Keratinocyte (primary cell): ENCODE data around the gene SLC9A8. TPM values are rescaled to one million over a fixed set of nuclear protein-coding genes. Genes with fewer than 3 reads are reported as not detected.
"Not testable (repeated sequence)": the region's sequence is repeated elsewhere in the genome, so short reads cannot be mapped to it uniquely, and the experiment has no call there.

Experiments used
- DNase-seq: peaks from one replicate; pipeline ENCODE4 v3.0.0-alpha.2; 2011; ENCODE audit warnings: low read depth, missing footprints, low spot score
- FAIRE-seq: peaks from 2 replicates; lab custom pipeline; 2011; peaks lifted over from hg19 to GRCh38; lab: Jason Lieb, UNC
- H2AFZ ChIP-seq: 2 replicates; pipeline ENCODE4 v1.6.0; 2012; ENCODE audit warnings: low read length, control low read depth, inconsistent platforms; ENCODE audit not compliant: control insufficient read depth
- H3K27ac ChIP-seq: 2 replicates; pipeline ENCODE4 v1.5.1; 2011; ENCODE audit warnings: low read length; ENCODE audit not compliant: control insufficient read depth, insufficient read depth
- H3K27me3 ChIP-seq: 3 replicates; pipeline ENCODE4 v1.6.0; 2011; ENCODE audit warnings: low read length; ENCODE audit not compliant: control insufficient read depth, insufficient read depth; ENCODE audit errors: extremely low read depth
- H3K36me3 ChIP-seq, 2 experiments: 2 replicates in 1 of 2; 3 replicates in 1 of 2; pipeline ENCODE4 v1.5.1; 2011; ENCODE audit warnings: low read length in 2 of 2, mild to moderate bottlenecking in 1 of 2; ENCODE audit not compliant: control insufficient read depth in 2 of 2, insufficient read depth in 2 of 2; ENCODE audit errors: extremely low read depth in 1 of 2
- H3K4me1 ChIP-seq: 3 replicates; pipeline ENCODE4 v1.5.1; 2011; ENCODE audit warnings: low read length; ENCODE audit not compliant: control insufficient read depth, insufficient read depth; ENCODE audit errors: extremely low read depth
- H3K4me2 ChIP-seq: 3 replicates; pipeline ENCODE4 v1.6.0; 2011; ENCODE audit warnings: low read depth, low read length; ENCODE audit not compliant: control insufficient read depth, insufficient read depth; ENCODE audit errors: extremely low read depth
- H3K4me3 ChIP-seq, 3 experiments: fragments of 200-600 bp in 1 of 3; sonication (generic) in 1 of 3; 2 replicates in 2 of 3; 3 replicates in 1 of 3; pipeline ENCODE4 v1.5.1; 2011 to 2016; ENCODE audit warnings: low read length in 3 of 3, mild to moderate bottlenecking in 3 of 3, control low read depth in 2 of 3, inconsistent platforms in 1 of 3, low read depth in 1 of 3, mixed read lengths in 1 of 3, mixed run types in 1 of 3, moderate library complexity in 1 of 3; ENCODE audit not compliant: control insufficient read depth in 2 of 3, insufficient read depth in 2 of 3; ENCODE audit errors: extremely low read depth in 1 of 3
- H3K79me2 ChIP-seq: 2 replicates; pipeline ENCODE4 v1.6.0; 2012; ENCODE audit warnings: low read length; ENCODE audit not compliant: control insufficient read depth, insufficient read depth
- H3K9ac ChIP-seq: 3 replicates; pipeline ENCODE4 v1.6.0; 2011; ENCODE audit warnings: low read length; ENCODE audit not compliant: control insufficient read depth, insufficient read depth; ENCODE audit errors: extremely low read depth
- H3K9me1 ChIP-seq: 3 replicates; pipeline ENCODE4 v1.6.0; 2011; ENCODE audit warnings: low read length; ENCODE audit not compliant: control insufficient read depth, insufficient read depth; ENCODE audit errors: extremely low read depth
- H3K9me3 ChIP-seq: 2 replicates; pipeline ENCODE4 v1.5.1; 2012; ENCODE audit warnings: low read depth, low read length; ENCODE audit not compliant: control insufficient read depth
- H4K20me1 ChIP-seq: 3 replicates; pipeline ENCODE4 v1.6.0; 2011; ENCODE audit warnings: low read length; ENCODE audit not compliant: control insufficient read depth, insufficient read depth; ENCODE audit errors: extremely low read depth
- CTCF ChIP-seq, 3 experiments: IDR thresholded peaks in 1 of 3; conservative IDR thresholded peaks in 1 of 3; optimal IDR thresholded peaks in 1 of 3; 2 replicates in 2 of 3; 3 replicates in 1 of 3; pipeline versions ENCODE3 to v1.5.1; 2011; ENCODE audit warnings: low read length in 3 of 3, mild to moderate bottlenecking in 3 of 3, moderate library complexity in 2 of 3, control low read depth in 1 of 3, inconsistent platforms in 1 of 3; ENCODE audit not compliant: insufficient read depth in 2 of 3; ENCODE audit errors: extremely low read depth in 1 of 3
- EZH2 ChIP-seq: IDR thresholded peaks from one replicate; pipeline ENCODE4 v1.6.1; 2012; ENCODE audit warnings: inconsistent platforms, mild to moderate bottlenecking, low read length, moderate library complexity
- dilution Hi-C: fragments of 300-500 bp; cut with MboI; formaldehyde crosslinking; loops from one replicate; pipeline ENCODE4 v1.7.0; 2020; ENCODE audit warnings: low sequenced_read_pairs; ENCODE audit not compliant: extremely low pct_ligation_motif_present
- polyA plus RNA-seq, 5 experiments: library from polyadenylated mRNA; depleted of rRNA in 3 of 5; stranded (reverse) in 3 of 5; stranded (forward) in 1 of 5; unstranded in 1 of 5; fragments of >200 nt; gene quantifications; 1 replicate in 1 of 5; 2 replicates in 3 of 5; 3 replicates in 1 of 5; pipeline versions ENCODE4 v1.2.1 to v1.2.3, GENCODE V29; 2011 to 2012; ENCODE audit warnings: missing spikeins in 2 of 5, low read depth in 1 of 5, low replicate concordance in 1 of 5

Gene SLC9A8
- polyA plus RNA-seq, 1 donor (not counting 4 experiments of a cell fraction or from before 2014, with no cell fraction given), result 1.9 TPM

GRCh38 chr20:49769048-49769581 is 43.5 kb upstream of the SLC9A8 start:
- FAIRE-seq (no peak), DNase-seq (no peak)
- Histone ChIP-seq H3K79me2 (no peaks in the 10 kb centered on the region), H3K27me3 (no peaks in the 10 kb centered on the region), H3K4me1 (peaks cover 21% of the 10 kb centered on the region), H3K9me1 (no peaks in the 10 kb centered on the region), H3K36me3 (no peaks in the 10 kb centered on the region), H4K20me1 (no peaks in the 10 kb centered on the region), H3K4me3 (no peak overlapping the region), H3K27ac (no peak overlapping the region), H3K9ac (no peak overlapping the region), H3K4me2 (no peak overlapping the region), H2AFZ (no peak overlapping the region), H3K9me3 (no peaks in the 10 kb centered on the region)
- TF ChIP-seq EZH2 (no peak), CTCF (optimal IDR thresholded peaks at IDR 0.05 in 1 of 3, IDR thresholded peaks at IDR 0.05 in 1 of 3, conservative IDR thresholded peaks at IDR 0.05 in 1 of 3; ENCODE audit: extremely low read depth in 1 of 3, insufficient read depth in 2 of 3, low read length in 3 of 3) (no peak)
- dilution Hi-C loops, result no loop called here

- FAIRE-seq, result no peak
- H3K27ac ChIP-seq, result no peak overlapping the region
- no peaks in the 10 kb centered on the region for H3K79me2 ChIP-seq
- TF ChIP-seq EZH2, result no peak
- TF ChIP-seq CTCF (optimal IDR thresholded peaks at IDR 0.05 in 1 of 3, IDR thresholded peaks at IDR 0.05 in 1 of 3, conservative IDR thresholded peaks at IDR 0.05 in 1 of 3; ENCODE audit: extremely low read depth in 1 of 3, insufficient read depth in 2 of 3, low read length in 3 of 3), result no peak
- H2AFZ ChIP-seq, result no peak overlapping the region
- no peaks in the 10 kb centered on the region for H3K27me3 ChIP-seq
- H3K4me1 ChIP-seq, result peaks cover 21% of the 10 kb centered on the region
- H4K20me1 ChIP-seq, result no peaks in the 10 kb centered on the region
- H3K9ac ChIP-seq, result no peak overlapping the region
- H3K36me3 ChIP-seq, result no peaks in the 10 kb centered on the region
- H3K4me2 ChIP-seq, result no peak overlapping the region
- no peaks in the 10 kb centered on the region for H3K9me3 ChIP-seq
- no peak overlapping the region for H3K4me3 ChIP-seq
- H3K9me1 ChIP-seq, result no peaks in the 10 kb centered on the region
- dilution Hi-C loops, result no loop called here
- DNase-seq, result no peak
These were observed 42.0 kb upstream of the SLC9A8 start for GRCh38 chr20:49770634-49771033.

- H3K9ac ChIP-seq, H3K4me2 ChIP-seq, FAIRE-seq: not testable (repeated sequence)
These were observed 38.4 kb upstream of the SLC9A8 start for GRCh38 chr20:49774213-49774612.

More at GRCh38 chr20:49774213-49774612, 38.4 kb upstream of the SLC9A8 start:
- dilution Hi-C loops, H3K9me3 ChIP-seq, H3K79me2 ChIP-seq, DNase-seq, H4K20me1 ChIP-seq, H3K4me3 ChIP-seq, H3K27ac ChIP-seq, H3K9me1 ChIP-seq, H3K36me3 ChIP-seq, H2AFZ ChIP-seq, H3K27me3 ChIP-seq: not testable (repeated sequence)
- H3K4me1 ChIP-seq, result peaks cover 18% of the 10 kb centered on the region
